ENCODE measurements around the gene ZNF839. TPM values are rescaled to one million over a fixed set of nuclear protein-coding genes. Genes with fewer than 3 reads are reported as not detected.

The ZNF839 gene
- total RNA-seq, 2 experiments from 2014 or later, result 10.2 to 10.6 TPM

DNA sequence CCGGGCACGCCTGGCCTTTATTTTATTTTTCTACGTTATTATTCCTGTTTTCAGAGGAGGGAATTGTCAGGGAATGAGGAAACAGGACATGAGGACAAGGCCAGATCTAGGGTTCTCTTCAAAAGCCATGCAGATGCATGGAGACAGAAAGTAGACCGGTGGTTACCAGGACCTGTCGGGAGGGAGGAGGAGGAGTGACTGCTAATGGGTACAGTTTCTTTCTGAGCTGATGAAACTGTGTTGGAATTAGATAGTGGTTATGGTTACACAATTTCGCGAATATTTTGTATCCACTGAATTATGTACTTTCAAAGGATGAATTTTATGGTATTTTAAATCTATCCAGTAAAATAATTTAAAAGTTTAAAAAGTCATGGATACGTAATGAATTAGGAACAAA, 11.3 kb downstream of the ZNF839 start:
- Mint-ChIP-seq H3K9me3 (no peaks in the 10 kb centered on the region), H3K4me3 (no peak overlapping the region), H3K36me3 (ENCODE audit: low read depth) (peaks cover 13% of the 10 kb centered on the region), H3K4me1 (ENCODE audit: low read depth) (peaks cover 1% of the 10 kb centered on the region), H3K27ac (no peak overlapping the region), H3K27me3 (ENCODE audit: low read depth) (no peaks in the 10 kb centered on the region)
- intact Hi-C loops (cut with micrococcal nuclease), result no loop called here
- CTCF ChIA-PET, result no interaction called here
- no peak for DNase-seq

DNA sequence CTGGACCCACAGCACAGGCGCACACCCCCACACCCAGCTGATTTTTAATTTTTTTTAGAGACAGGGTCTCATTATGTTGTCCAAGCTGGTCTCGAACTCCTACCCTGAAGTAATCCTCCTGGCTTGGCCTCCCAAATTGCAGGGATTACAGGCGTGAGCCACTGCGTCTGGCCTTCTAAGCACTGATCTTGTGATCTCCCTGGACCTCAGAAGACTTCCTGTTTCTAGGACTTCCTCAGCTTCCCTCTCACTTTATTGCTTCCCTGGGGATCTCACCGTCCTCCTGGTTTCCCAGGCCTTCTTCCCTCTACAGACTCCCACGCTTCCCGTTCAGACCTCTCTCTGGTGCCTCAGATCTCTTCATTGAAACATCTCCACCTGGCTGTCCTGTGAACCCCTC, 13.8 kb downstream of the ZNF839 start:
- Mint-ChIP-seq H3K4me1 (ENCODE audit: low read depth) (peaks cover 1% of the 10 kb centered on the region), H3K4me3 (no peak overlapping the region), H3K27me3 (ENCODE audit: low read depth) (no peaks in the 10 kb centered on the region), H3K27ac (no peak overlapping the region), H3K9me3 (no peaks in the 10 kb centered on the region), H3K36me3 (ENCODE audit: low read depth) (peaks cover 26% of the 10 kb centered on the region)
- intact Hi-C loops (cut with micrococcal nuclease), result no loop called here
- no peak for DNase-seq
- CTCF ChIA-PET, result interaction anchor here (1.0 kb wide), 1 partner anchor 15 kb away, joined by 4 read pairs; no protein-coding TSS in a partner anchor

DNA sequence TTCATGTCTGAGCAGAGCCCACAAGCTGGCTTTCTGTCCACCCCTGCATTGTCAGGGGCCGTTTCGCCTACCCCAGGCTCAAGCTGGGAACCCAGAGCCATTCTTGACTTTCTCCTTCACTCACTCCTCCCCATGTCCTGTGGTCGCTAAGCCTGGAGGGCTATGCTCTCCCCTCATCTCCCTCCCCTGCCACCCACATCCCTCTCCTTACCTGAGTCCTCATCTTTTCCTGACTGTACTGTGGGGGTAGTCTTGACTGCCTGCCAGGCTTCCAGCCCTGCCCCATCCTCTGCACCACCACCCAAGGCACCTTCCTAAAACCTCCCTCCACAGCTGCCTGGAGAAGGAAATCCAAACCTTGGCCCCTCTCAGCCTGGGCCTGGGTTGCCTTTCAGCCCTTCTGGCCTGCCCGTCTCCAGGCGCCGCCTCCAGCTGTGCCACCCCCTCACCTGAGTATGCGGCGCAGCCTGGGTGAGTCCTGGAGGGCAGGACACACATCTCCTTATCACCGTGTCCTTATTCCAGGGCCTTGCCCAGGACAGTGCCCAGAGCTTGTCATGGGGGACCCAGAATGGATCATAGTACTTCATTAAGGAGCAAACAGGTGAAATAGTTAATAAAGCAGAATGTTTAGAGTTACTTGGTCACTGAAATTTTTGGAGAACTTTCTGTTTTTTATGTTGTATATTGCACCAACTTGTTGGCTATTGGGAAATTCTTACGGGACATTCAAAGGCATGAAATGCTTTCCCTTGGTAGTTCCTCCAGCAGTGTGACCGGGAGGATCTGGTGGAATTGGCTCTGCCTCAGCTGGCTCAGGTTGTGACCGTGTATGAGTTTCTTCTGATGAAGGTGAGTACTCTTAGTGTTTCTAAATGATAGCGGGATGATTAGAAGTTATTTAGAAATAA, 14.5 kb downstream of the ZNF839 start:
- intact Hi-C loops (cut with micrococcal nuclease), result no loop called here
- H3K27ac Mint-ChIP-seq, result no peak overlapping the region
- no peak overlapping the region for H3K4me3 Mint-ChIP-seq
- H3K27me3 Mint-ChIP-seq (ENCODE audit: low read depth), result no peaks in the 10 kb centered on the region
- peaks cover 1% of the 10 kb centered on the region for H3K4me1 Mint-ChIP-seq (ENCODE audit: low read depth)
- CTCF ChIA-PET, result interaction anchor here (0.8 to 1.0 kb wide), 2 partner anchors 14 kb away, joined by 3 to 4 read pairs; no protein-coding TSS in a partner anchor
- peaks cover 28% of the 10 kb centered on the region for H3K36me3 Mint-ChIP-seq (ENCODE audit: low read depth)
- no peaks in the 10 kb centered on the region for H3K9me3 Mint-ChIP-seq
- DNase-seq, result no peak

DNA sequence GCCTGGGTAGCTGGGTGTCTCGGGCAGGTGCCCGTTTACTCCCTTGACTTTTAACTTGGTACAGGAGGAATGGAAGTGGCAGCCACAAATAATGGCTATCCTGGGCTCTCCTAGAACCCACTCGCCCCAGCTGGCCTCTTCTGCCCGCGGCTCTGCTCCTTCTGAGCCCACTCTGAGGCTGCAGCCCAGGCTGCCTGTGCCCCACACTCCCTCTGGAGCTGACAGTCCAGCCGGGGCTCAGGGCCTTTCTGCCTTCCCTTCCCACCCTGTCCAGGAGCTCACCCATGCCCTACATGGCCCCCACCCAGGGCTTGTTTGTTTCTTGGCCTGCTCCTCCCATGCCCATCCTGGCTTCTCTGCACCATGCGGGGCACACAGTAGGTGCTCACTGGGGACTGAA, 15.6 kb downstream of the ZNF839 start:
- H3K27me3 Mint-ChIP-seq (ENCODE audit: low read depth), result no peaks in the 10 kb centered on the region
- DNase-seq, result no peak
- H3K4me3 Mint-ChIP-seq, result no peak overlapping the region
- H3K9me3 Mint-ChIP-seq, result no peaks in the 10 kb centered on the region
- intact Hi-C loops (cut with micrococcal nuclease), result no loop called here
- CTCF ChIA-PET, result interaction anchor here (0.8 to 1.0 kb wide), 2 partner anchors 12 to 15 kb away, joined by 3 to 4 read pairs; no protein-coding TSS in a partner anchor
- H3K4me1 Mint-ChIP-seq (ENCODE audit: low read depth), result peaks cover 1% of the 10 kb centered on the region
- H3K36me3 Mint-ChIP-seq (ENCODE audit: low read depth), result peaks cover 28% of the 10 kb centered on the region
- no peak overlapping the region for H3K27ac Mint-ChIP-seq

DNA sequence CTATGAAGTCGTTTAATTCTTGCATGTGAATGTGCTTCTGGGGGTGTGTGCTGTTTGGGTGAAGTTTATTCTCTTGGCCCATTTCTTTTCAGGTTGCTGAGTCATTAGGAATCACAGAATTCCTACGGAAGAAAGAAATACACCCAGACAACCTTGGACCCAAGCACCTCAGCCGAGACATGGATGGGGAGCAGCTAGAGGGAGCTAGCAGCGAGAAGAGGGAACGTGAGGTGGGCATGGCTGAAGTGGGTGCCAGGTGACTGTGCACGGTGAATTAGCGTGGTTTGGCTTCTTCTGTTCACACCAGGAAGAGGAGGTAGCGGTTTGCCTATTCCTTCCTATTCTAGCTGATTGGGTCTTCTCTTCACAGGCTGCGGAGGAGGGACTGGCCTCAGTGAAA, 19.2 kb downstream of the ZNF839 start:
- no peaks in the 10 kb centered on the region for H3K27me3 Mint-ChIP-seq (ENCODE audit: low read depth)
- no peak for DNase-seq
- H3K36me3 Mint-ChIP-seq (ENCODE audit: low read depth), result peaks cover 24% of the 10 kb centered on the region
- intact Hi-C loops (cut with micrococcal nuclease), result no loop called here
- no peak overlapping the region for H3K4me3 Mint-ChIP-seq
- H3K9me3 Mint-ChIP-seq, result no peaks in the 10 kb centered on the region
- no peaks in the 10 kb centered on the region for H3K4me1 Mint-ChIP-seq (ENCODE audit: low read depth)
- CTCF ChIA-PET, result interaction anchor here (0.6 kb wide), 2 partner anchors 118 to 377 kb away, joined by 3 read pairs; no protein-coding TSS in a partner anchor
- no peak overlapping the region for H3K27ac Mint-ChIP-seq

DNA sequence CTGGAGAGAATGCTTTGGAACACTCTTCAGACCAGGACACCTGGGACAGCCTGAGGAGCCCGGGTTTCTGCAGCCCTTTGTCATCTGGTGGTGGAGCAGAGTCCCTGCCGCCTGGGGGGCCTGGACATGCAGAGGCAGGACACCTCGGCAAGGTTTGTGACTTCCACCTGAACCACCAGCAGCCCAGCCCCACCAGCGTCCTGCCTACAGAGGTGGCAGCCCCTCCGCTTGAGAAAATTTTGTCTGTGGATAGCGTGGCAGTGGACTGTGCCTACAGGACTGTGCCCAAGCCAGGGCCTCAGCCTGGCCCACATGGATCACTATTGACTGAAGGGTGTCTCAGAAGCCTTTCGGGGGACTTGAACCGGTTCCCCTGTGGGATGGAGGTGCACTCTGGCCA, 22.0 kb downstream of the ZNF839 start:
- Mint-ChIP-seq H3K4me1 (ENCODE audit: low read depth) (no peaks in the 10 kb centered on the region), H3K9me3 (no peaks in the 10 kb centered on the region), H3K27me3 (ENCODE audit: low read depth) (no peaks in the 10 kb centered on the region), H3K4me3 (no peak overlapping the region), H3K27ac (no peak overlapping the region), H3K36me3 (ENCODE audit: low read depth) (peaks cover 16% of the 10 kb centered on the region)
- DNase-seq, result no peak
- intact Hi-C loops (cut with micrococcal nuclease), result no loop called here
- CTCF ChIA-PET, result no interaction called here

DNA sequence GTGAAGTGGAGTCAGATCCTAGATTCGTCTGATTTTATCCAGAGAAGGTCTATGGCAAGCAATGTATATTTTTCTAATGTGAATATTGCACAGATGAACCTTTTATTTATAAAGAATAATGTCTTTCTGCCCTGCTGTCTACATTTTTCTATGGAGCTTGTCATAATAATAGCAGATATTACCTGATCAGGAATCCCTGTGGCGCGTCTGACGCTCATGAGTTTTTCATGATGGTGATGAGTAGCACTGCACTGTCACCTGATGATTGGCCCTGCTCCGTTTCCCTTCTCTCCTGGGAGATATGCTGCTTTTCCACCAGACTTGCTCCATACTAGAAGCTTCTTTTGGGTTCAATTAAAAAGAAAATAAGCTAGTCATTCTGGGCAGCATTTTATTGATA, 22.7 kb downstream of the ZNF839 start:
- H3K27me3 Mint-ChIP-seq (ENCODE audit: low read depth), result no peaks in the 10 kb centered on the region
- no peaks in the 10 kb centered on the region for H3K4me1 Mint-ChIP-seq (ENCODE audit: low read depth)
- H3K9me3 Mint-ChIP-seq, result no peaks in the 10 kb centered on the region
- DNase-seq, result no peak
- no peak overlapping the region for H3K4me3 Mint-ChIP-seq
- H3K27ac Mint-ChIP-seq, result no peak overlapping the region
- CTCF ChIA-PET, result no interaction called here
- H3K36me3 Mint-ChIP-seq (ENCODE audit: low read depth), result peaks cover 16% of the 10 kb centered on the region
- intact Hi-C loops (cut with micrococcal nuclease), result no loop called here

DNA sequence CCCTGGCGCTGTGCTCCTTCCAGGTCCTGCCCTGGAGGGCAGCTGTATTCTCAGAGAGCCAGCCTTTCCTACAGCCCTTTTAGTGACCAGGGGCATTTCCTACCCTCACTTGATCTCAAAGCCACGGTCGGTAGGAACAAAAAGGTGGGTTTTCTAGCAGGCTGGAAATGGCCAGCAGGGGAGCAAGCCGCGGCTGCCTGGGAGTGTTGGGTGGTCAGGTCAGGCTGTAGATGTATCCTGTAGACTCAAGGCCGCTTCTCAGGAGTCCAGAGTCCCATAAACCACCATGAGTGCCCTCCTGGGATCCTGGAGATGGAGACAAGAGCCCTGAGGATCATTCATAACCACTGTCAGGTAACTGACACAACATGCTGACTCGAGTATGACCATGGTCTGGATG, 24.5 kb downstream of the ZNF839 start:
- CTCF ChIA-PET, result no interaction called here
- H3K36me3 Mint-ChIP-seq (ENCODE audit: low read depth), result peaks cover 18% of the 10 kb centered on the region
- no peaks in the 10 kb centered on the region for H3K9me3 Mint-ChIP-seq
- no peaks in the 10 kb centered on the region for H3K4me1 Mint-ChIP-seq (ENCODE audit: low read depth)
- no peak overlapping the region for H3K4me3 Mint-ChIP-seq
- H3K27ac Mint-ChIP-seq, result no peak overlapping the region
- DNase-seq, result no peak
- no peaks in the 10 kb centered on the region for H3K27me3 Mint-ChIP-seq (ENCODE audit: low read depth)
- intact Hi-C loops (cut with micrococcal nuclease), result no loop called here

DNA sequence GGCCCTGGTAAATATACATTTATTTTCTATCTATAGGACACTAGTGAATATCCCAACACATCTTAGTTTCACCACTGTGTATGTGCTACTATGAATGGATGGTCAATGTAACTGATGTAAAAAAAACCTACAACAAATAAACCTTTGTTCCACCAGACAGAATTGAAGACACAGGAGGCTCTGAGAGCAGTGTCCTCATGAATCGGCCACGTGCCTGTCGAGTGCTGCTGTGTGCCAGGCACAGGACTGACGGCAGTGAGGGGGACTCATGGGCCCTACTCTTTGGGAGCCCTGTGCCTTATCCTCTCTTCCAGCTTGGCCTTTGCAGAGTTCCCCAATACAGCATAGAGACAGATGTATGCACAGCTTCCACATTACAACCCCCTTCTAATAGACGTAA, 24.9 kb downstream of the ZNF839 start:
- Mint-ChIP-seq H3K9me3 (no peaks in the 10 kb centered on the region), H3K27me3 (ENCODE audit: low read depth) (no peaks in the 10 kb centered on the region), H3K27ac (no peak overlapping the region), H3K36me3 (ENCODE audit: low read depth) (peaks cover 18% of the 10 kb centered on the region), H3K4me1 (ENCODE audit: low read depth) (no peaks in the 10 kb centered on the region), H3K4me3 (no peak overlapping the region)
- intact Hi-C loops (cut with micrococcal nuclease), result no loop called here
- DNase-seq, result no peak
- CTCF ChIA-PET, result no interaction called here

DNA sequence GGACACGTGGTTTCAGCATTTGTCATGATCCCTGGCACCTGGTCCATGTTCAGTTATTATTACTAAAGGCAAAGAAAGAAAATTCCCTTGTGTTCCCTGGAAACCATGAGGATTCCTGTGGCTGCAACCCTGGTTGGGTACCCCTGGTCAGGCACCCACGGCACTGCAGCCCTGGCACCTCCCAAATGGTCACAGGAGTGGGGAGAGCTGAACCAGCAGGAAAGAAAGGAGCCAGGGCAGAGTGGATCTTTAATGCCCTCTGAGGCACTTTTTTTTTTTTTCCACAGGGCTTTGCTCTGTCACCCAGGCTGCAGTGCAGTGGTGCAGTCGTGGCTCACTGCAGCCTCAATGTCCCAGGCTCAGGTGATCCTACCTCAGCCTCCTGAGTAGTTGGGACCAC, 25.7 kb downstream of the ZNF839 start:
- H3K27me3 Mint-ChIP-seq (ENCODE audit: low read depth), result no peaks in the 10 kb centered on the region
- H3K27ac Mint-ChIP-seq, result no peak overlapping the region
- no peaks in the 10 kb centered on the region for H3K9me3 Mint-ChIP-seq
- H3K36me3 Mint-ChIP-seq (ENCODE audit: low read depth), result peaks cover 23% of the 10 kb centered on the region
- no peaks in the 10 kb centered on the region for H3K4me1 Mint-ChIP-seq (ENCODE audit: low read depth)
- intact Hi-C loops (cut with micrococcal nuclease), result no loop called here
- DNase-seq, result no peak
- no peak overlapping the region for H3K4me3 Mint-ChIP-seq
- CTCF ChIA-PET, result no interaction called here

DNA sequence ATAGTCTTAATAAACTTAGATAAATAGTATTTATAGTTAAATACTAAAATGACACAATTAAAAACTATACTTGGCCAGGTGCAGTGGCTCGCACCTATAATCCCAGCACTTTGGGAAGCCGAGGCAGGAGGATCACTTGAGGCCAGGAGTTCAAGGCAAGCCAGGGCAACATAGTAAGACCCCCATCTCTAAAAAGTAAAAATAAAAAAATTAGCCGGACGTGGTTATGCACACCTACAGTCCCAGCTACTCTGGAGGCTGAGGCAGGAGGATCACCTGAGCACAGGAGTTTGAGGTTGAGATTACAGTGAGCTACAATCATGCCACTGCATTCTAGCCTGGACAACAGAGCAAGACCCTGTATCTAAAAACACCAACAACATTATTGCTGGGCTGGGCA, 27.1 kb downstream of the ZNF839 start:
- H3K4me3 Mint-ChIP-seq, result no peak overlapping the region
- H3K4me1 Mint-ChIP-seq (ENCODE audit: low read depth), result no peaks in the 10 kb centered on the region
- H3K36me3 Mint-ChIP-seq (ENCODE audit: low read depth), result peaks cover 23% of the 10 kb centered on the region
- H3K27ac Mint-ChIP-seq, result no peak overlapping the region
- H3K9me3 Mint-ChIP-seq, result no peaks in the 10 kb centered on the region
- intact Hi-C loops (cut with micrococcal nuclease), result no loop called here
- no peaks in the 10 kb centered on the region for H3K27me3 Mint-ChIP-seq (ENCODE audit: low read depth)
- CTCF ChIA-PET, result no interaction called here
- no peak for DNase-seq

DNA sequence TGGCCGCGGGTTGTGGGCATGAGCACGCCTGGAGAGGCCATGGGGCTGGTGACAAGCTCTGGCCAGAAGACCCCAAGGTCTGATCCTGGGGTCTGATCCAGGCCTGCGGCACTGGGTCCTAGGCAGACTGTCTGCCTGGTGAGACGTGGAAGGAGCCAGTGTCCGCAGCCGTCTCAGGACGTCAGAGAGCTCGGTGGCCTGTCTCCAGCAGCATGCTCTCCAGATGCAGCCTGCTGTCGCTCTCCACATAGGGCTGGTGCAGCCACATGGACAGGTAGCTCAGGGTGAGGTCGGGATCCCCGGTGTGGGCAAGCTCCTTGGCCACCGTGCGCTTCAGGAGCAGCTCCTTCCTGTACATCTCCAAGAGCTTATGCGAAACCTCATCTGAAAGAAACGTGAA, 28.8 kb downstream of the ZNF839 start:
- intact Hi-C loops (cut with micrococcal nuclease), result no loop called here
- DNase-seq, result no peak
- H3K9me3 Mint-ChIP-seq, result no peaks in the 10 kb centered on the region
- peaks cover 24% of the 10 kb centered on the region for H3K36me3 Mint-ChIP-seq (ENCODE audit: low read depth)
- CTCF ChIA-PET, result interaction anchor here (1.1 to 1.2 kb wide), 2 partner anchors 12 to 15 kb away, joined by 3 to 4 read pairs; no protein-coding TSS in a partner anchor
- peaks cover under 1% of the 10 kb centered on the region for H3K4me1 Mint-ChIP-seq (ENCODE audit: low read depth)
- H3K27me3 Mint-ChIP-seq (ENCODE audit: low read depth), result no peaks in the 10 kb centered on the region
- no peak overlapping the region for H3K27ac Mint-ChIP-seq
- H3K4me3 Mint-ChIP-seq, result no peak overlapping the region

DNA sequence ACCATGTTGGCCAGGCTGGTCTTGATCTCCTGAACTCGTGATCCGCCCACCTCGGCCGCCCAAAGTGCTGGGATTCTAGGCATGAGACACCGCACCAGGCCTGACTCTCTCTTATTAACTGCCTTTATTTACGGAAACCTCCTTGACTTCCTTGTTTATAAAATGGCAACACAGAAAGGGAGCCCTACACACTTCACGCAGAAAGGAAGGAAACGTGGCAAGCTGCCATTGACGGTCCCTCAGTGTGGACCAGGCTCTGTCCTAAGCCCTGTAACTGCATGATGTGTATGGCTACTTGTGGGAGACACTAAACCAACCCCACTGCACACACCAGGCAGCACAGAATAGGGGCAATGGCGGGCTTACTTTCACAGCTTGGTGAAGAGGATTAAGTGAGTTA, 31.5 kb downstream of the ZNF839 start:
- Mint-ChIP-seq H3K36me3 (ENCODE audit: low read depth) (peaks cover 35% of the 10 kb centered on the region), H3K9me3 (no peaks in the 10 kb centered on the region), H3K27ac (no peak overlapping the region), H3K27me3 (ENCODE audit: low read depth) (no peaks in the 10 kb centered on the region), H3K4me3 (no peak overlapping the region), H3K4me1 (ENCODE audit: low read depth) (peaks cover 2% of the 10 kb centered on the region)
- DNase-seq, result no peak
- intact Hi-C loops (cut with micrococcal nuclease), result no loop called here
- CTCF ChIA-PET, result no interaction called here

Data from activated naive CD4-positive, alpha-beta T cell treated with anti-CD3 and anti-CD28 coated beads for 36 hours (primary cell).